ENCODE results near the gene PNLIPRP2. TPM values are rescaled to one million over a fixed set of nuclear protein-coding genes. Genes with fewer than 3 reads are reported as not detected.

Gene PNLIPRP2
- total and polyA plus RNA-seq, 8 donors = not detected

DNA sequence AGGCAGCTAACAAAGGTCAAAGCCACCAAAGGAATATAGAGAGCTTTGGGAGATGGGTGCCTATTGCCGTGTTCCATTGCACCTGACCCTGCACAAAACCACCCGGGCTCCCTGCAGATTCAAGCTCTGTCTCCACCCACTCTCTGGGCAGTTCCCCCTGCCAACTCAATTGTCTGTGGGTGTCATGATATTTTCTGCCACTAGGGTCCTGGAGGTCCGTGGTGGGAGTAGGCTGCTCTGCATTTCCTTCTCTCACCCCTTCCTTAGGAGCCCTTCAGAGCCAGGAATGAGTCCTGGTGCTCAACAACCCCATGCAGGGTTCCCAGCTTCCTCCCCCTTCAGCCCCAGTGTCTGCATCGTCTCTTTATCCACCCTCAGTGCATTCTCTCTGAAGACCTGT lies 34.1 kb downstream of the PNLIPRP2 start:
- H3K9me3 ChIP-seq = no peaks in the 10 kb centered on the region
- no peaks in the 10 kb centered on the region for H3K4me1 ChIP-seq
- intact Hi-C loops (cut with DNase I) = no loop called here
- TF ChIP-seq, protein P1, sequence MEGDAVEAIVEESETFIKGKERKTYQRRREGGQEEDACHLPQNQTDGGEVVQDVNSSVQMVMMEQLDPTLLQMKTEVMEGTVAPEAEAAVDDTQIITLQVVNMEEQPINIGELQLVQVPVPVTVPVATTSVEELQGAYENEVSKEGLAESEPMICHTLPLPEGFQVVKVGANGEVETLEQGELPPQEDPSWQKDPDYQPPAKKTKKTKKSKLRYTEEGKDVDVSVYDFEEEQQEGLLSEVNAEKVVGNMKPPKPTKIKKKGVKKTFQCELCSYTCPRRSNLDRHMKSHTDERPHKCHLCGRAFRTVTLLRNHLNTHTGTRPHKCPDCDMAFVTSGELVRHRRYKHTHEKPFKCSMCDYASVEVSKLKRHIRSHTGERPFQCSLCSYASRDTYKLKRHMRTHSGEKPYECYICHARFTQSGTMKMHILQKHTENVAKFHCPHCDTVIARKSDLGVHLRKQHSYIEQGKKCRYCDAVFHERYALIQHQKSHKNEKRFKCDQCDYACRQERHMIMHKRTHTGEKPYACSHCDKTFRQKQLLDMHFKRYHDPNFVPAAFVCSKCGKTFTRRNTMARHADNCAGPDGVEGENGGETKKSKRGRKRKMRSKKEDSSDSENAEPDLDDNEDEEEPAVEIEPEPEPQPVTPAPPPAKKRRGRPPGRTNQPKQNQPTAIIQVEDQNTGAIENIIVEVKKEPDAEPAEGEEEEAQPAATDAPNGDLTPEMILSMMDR (IDR thresholded peaks at IDR 0.05) = no peak
- no peak overlapping the region for H3K27ac ChIP-seq
- ATAC-seq (no peak), DNase-seq (no peak)
- no peak overlapping the region for H3K4me3 ChIP-seq
- H3K36me3 ChIP-seq = no peaks in the 10 kb centered on the region
- peaks cover 0 to 10% of the 10 kb centered on the region in 2 donors for H3K27me3 ChIP-seq

DNA sequence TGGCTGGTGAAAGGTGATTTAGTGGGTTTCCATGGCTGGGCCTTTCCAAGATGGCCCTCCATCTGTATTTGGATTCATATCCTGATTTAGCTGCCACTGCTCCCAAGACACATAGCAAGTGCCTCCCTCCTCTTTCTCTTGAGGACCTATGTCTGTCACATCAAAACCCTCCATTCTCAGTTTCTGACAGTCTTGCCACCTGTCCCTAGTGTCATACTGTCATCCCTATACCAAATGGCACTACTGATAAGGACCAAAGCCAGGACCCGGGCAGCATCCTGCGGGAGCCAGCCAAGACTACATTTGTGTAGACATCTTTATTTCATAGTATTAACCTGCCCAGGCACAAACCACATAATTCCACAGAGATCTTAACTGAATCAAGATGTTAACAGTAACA lies 34.8 kb downstream of the PNLIPRP2 start:
- DNase-seq = no peak
- no peak for ATAC-seq
- Histone ChIP-seq H3K27ac (no peak overlapping the region), H3K9me3 (no peaks in the 10 kb centered on the region), H3K27me3 (peaks cover 0 to 10% of the 10 kb centered on the region in 2 donors), H3K36me3 (no peaks in the 10 kb centered on the region), H3K4me1 (no peaks in the 10 kb centered on the region), H3K4me3 (no peak overlapping the region)
- intact Hi-C loops (cut with DNase I) = no loop called here
- TF ChIP-seq, protein P1 (IDR thresholded peaks at IDR 0.05) = no peak

DNA sequence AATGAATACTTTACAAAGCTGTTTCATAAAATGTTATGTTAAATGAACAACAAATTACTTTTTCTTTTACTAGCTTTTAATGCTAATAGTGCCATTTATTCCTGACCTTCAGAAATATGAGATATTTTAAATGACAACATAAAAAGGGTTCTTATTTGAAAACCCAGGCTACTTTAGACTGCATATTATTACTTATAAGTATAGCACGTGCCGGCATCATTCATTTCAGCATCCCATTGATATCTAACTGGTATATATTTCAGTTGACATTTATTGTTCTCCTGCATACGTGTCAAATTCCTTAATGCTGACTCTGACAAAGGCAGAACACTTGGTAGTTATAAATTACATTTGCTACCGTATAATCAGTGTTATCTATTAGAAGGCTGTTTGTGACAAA lies 35.3 kb downstream of the PNLIPRP2 start:
- Histone ChIP-seq H3K36me3 (no peaks in the 10 kb centered on the region), H3K4me3 (no peak overlapping the region), H3K4me1 (no peaks in the 10 kb centered on the region), H3K9me3 (no peaks in the 10 kb centered on the region), H3K27me3 (peaks cover 0 to 10% of the 10 kb centered on the region in 2 donors), H3K27ac (no peak overlapping the region)
- no peak for ATAC-seq
- TF ChIP-seq, protein P1 (IDR thresholded peaks at IDR 0.05) = no peak
- intact Hi-C loops (cut with DNase I) = no loop called here
- DNase-seq = no peak

DNA sequence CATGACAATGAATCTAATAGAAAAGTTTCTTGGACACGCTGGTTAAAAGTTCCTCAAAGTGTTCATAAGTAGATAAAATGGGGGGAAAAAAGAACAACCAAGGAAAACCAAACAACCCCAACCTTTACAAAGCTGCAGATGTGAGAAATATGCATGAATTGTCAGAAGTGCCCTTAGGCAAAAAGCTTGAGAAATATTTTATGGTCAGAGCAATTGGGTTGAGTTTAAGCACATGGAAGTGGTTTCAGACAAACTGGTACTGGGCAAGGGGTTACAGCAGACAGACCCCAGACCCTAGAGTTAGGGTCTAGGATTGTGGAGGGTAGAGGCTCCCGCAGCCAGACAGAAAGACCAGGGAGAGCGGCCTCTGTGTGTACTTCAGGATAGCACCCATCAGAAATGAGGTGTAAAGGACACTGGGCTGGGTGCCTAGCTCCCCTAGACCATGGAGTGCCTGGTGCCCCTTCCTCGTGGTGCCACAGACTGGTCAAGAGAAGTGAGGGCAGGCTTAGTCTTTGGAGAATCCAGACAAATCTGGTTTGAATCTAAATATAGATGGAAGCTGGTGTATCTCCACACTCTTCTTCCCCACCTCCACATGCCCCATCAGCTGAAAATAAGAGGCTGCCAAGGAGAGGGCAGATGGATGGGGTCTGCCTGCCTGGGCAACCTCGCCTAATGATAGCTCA lies 37.3 kb downstream of the PNLIPRP2 start:
- H3K36me3 ChIP-seq = no peaks in the 10 kb centered on the region
- intact Hi-C loops (cut with DNase I) = no loop called here
- peaks cover 0 to 10% of the 10 kb centered on the region in 2 donors for H3K27me3 ChIP-seq
- H3K27ac ChIP-seq = no peak overlapping the region
- no peaks in the 10 kb centered on the region for H3K9me3 ChIP-seq
- H3K4me3 ChIP-seq = no peak overlapping the region
- DNase-seq = no peak
- ATAC-seq = no peak
- no peaks in the 10 kb centered on the region for H3K4me1 ChIP-seq
- TF ChIP-seq, protein P1 (IDR thresholded peaks at IDR 0.05) = no peak

DNA sequence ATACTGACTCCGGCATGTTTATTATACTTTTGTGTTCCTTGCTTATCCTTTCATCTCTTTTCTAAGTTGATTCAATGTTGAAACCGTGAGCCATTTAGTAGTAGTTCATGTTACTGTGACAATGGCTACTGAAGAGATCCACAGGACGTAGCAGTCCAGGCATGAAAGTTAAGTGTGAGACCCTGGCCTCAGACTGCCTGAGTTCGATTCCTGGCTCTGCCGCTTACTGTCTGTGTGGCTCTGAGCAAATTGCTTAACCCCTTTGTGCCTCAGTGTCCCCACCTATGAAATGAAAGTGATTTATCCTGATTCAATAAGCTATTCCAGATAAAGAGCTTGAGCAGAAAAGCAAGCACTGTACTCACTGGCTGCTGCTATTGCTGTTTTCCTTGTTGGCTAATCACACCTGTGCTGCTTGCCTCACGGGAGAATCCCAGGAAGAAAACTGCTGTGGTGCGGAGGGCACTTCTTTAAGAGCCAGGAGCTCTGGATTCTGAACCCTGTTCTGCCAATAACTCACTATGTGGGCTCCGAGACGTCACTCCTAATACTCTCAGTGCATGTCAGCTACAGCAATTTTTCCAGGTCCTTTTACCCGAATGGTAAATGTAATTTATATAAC lies 38.4 kb downstream of the PNLIPRP2 start:
- H3K4me3 ChIP-seq = no peak overlapping the region
- intact Hi-C loops (cut with DNase I) = no loop called here
- H3K4me1 ChIP-seq = no peaks in the 10 kb centered on the region
- ATAC-seq (no peak), DNase-seq (no peak)
- H3K36me3 ChIP-seq = no peaks in the 10 kb centered on the region
- peaks cover 0 to 10% of the 10 kb centered on the region in 2 donors for H3K27me3 ChIP-seq
- TF ChIP-seq, protein P1 (IDR thresholded peaks at IDR 0.05) = no peak
- H3K9me3 ChIP-seq = no peaks in the 10 kb centered on the region
- H3K27ac ChIP-seq = no peak overlapping the region

All from left lung (tissue), 10 donors.